Endodermal cell (in vitro differentiated cells): ENCODE data around the gene TGFB2. TPM values are rescaled to one million over a fixed set of nuclear protein-coding genes. Genes with fewer than 3 reads are reported as not detected.

ENCODE experiments used
- DNase-seq: peaks from one replicate; pipeline ENCODE4 v3.0.0-alpha.2; 2017
- H3K27ac ChIP-seq: 2 replicates; pipeline ENCODE4 v1.5.1; 2013; ENCODE audit warnings: mild to moderate bottlenecking, low read depth, low read length, moderate library complexity
- H3K27me3 ChIP-seq: 2 replicates; pipeline ENCODE4 v1.6.1; 2013; ENCODE audit warnings: mild to moderate bottlenecking, low read length, moderate library complexity; ENCODE audit not compliant: insufficient read depth, control insufficient read depth, poor library complexity, severe bottlenecking
- H3K36me3 ChIP-seq: 2 replicates; pipeline ENCODE4 v1.7.0; 2013; ENCODE audit warnings: mild to moderate bottlenecking, low read length, moderate library complexity; ENCODE audit not compliant: control insufficient read depth, insufficient read depth
- H3K4me1 ChIP-seq: one replicate; pipeline ENCODE4 v1.7.0; 2013; ENCODE audit warnings: low read length; ENCODE audit not compliant: control insufficient read depth, insufficient read depth
- H3K4me3 ChIP-seq: 2 replicates; pipeline ENCODE4 v1.5.1; 2013; ENCODE audit warnings: mild to moderate bottlenecking, low read length, moderate library complexity
- H3K9ac ChIP-seq: 2 replicates; pipeline ENCODE4 v1.6.1; 2013; ENCODE audit warnings: mild to moderate bottlenecking, low read length, moderate library complexity; ENCODE audit not compliant: poor library complexity, severe bottlenecking; ENCODE audit errors: extremely low read depth
- H3K9me3 ChIP-seq: 2 replicates; pipeline ENCODE4 v1.6.1; 2013; ENCODE audit warnings: mild to moderate bottlenecking, low read length, moderate library complexity; ENCODE audit not compliant: control insufficient read depth
- H3K27ac Mint-ChIP-seq: 2 replicates; pipeline ENCODE4 v1.8.0; 2020; ENCODE audit warnings: mixed read lengths
- H3K27me3 Mint-ChIP-seq: 2 replicates; pipeline ENCODE4 v1.8.0; 2021; ENCODE audit warnings: mild to moderate bottlenecking, mixed read lengths; ENCODE audit not compliant: insufficient read depth
- H3K36me3 Mint-ChIP-seq: 2 replicates; pipeline ENCODE4 v1.8.0; 2020; ENCODE audit warnings: low read depth, mixed read lengths
- H3K4me1 Mint-ChIP-seq: 2 replicates; pipeline ENCODE4 v1.8.0; 2020; ENCODE audit warnings: mixed read lengths
- H3K4me3 Mint-ChIP-seq: 2 replicates; pipeline ENCODE4 v1.8.0; 2020; ENCODE audit warnings: mild to moderate bottlenecking, moderate library complexity, mixed read lengths
- H3K9me3 Mint-ChIP-seq: 2 replicates; pipeline ENCODE4 v1.8.0; 2020; ENCODE audit warnings: mild to moderate bottlenecking, mixed read lengths
- CTCF ChIP-seq: fragments of 200-600 bp; sonication (generic); conservative IDR thresholded peaks from 2 replicates; pipeline ENCODE4 v1.5.0; 2021; ENCODE audit warnings: antibody characterized with exemption, mild to moderate bottlenecking
- WGBS, 2 experiments: methylation state at CpG; one replicate each; pipeline versions ENCODE4 v1.1.5 to v1.1.7; 2013; ENCODE audit warnings: missing lambda C conversion rate in 2 of 2, mixed read lengths in 1 of 2; ENCODE audit not compliant: insufficient coverage in 1 of 2, insufficient read length in 1 of 2; 5-methylcytosine and 5-hydroxymethylcytosine counted together
- total RNA-seq, 2 donors: library from RNA; stranded (reverse); fragmentation: NEBNext Ultra II Directional in 1 of 2; extraction: Animal tissue kit (Norgen Biotek cat#: 25700) in 1 of 2; gene quantifications; 2 replicates in 1 of 2; 3 replicates in 1 of 2; pipeline ENCODE4 v1.2.1, GENCODE V29; 2021

TGFB2 gene
- total RNA-seq, 2 donors from 2014 or later: 0.11 to 1.2 TPM

DNA sequence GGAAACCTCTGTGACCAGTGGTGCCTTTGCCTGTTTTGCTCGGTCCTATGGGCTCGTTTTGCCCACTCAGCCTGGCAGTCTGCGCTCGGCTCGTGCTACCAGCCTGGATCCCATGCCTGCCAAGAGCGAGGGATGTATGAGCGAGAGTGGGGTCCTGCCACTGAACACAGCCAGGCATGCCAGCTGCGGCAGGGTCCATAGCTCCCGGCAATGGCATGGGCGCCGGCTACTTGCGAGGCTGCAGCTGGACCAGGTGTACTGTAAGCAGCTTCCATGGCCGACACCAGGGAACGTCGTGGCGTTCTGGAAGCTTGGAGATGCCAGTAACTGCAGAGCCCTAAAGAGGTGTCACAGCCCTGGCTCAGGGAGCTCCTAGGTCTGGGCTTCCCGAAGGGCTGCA, 22.4 kb upstream of the TGFB2 start:
- no peaks in the 10 kb centered on the region for H3K9me3 ChIP-seq
- H3K9me3 Mint-ChIP-seq: no peaks in the 10 kb centered on the region
- no peaks in the 10 kb centered on the region for H3K27me3 ChIP-seq
- peaks cover 28% of the 10 kb centered on the region for H3K36me3 ChIP-seq
- WGBS, 2 experiments: 95 to 99% methylated on average over 14 to 17 of the region's 17 CpGs
- no peak overlapping the region for H3K4me3 ChIP-seq
- TF ChIP-seq CTCF: no peak
- H3K4me1 Mint-ChIP-seq: no peaks in the 10 kb centered on the region
- peaks cover 40% of the 10 kb centered on the region for H3K36me3 Mint-ChIP-seq
- H3K27ac Mint-ChIP-seq: no peak overlapping the region
- no peaks in the 10 kb centered on the region for H3K4me1 ChIP-seq
- H3K27me3 Mint-ChIP-seq: no peaks in the 10 kb centered on the region
- no peak overlapping the region for H3K27ac ChIP-seq
- DNase-seq: no peak
- H3K4me3 Mint-ChIP-seq: no peak overlapping the region
- H3K9ac ChIP-seq: no peak overlapping the region

DNA sequence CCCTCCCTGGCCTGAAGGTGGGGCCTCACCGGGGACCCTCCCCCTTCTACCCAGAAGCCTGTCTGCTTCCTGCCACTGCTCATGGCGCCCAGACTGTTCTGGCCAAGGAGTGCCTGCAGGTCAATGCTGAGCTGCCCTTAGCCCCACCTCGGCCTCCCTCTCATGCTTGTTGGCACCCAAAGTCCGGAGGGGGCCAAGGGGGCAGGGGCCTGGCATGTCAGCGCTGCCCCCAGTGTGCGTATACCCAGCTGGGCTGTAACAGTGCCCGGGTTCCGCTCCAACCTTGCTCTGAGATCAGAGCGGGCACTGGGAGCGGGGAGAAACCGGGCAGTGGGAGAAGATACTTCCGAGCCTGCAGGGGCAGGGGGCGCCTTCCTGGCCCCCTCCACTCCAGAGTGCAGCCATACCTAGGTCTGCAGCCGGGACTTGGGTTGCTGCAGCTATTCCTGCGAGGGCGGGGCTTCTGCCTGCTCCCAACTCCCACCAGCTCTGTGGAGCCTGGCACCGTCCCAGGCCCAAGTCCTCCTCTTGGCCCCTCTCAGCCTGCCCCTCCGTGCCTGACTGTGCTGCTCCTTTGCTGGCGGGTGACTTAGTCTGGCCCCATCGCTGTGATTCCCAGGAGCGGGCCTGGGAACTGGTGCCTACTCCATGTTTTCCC, 21.4 kb upstream of the TGFB2 start:
- H3K4me3 ChIP-seq: no peak overlapping the region
- H3K9me3 ChIP-seq: no peaks in the 10 kb centered on the region
- H3K9me3 Mint-ChIP-seq: no peaks in the 10 kb centered on the region
- no peak overlapping the region for H3K4me3 Mint-ChIP-seq
- H3K27ac ChIP-seq: no peak overlapping the region
- DNase-seq: no peak
- H3K27me3 ChIP-seq: no peaks in the 10 kb centered on the region
- H3K36me3 Mint-ChIP-seq: peaks cover 44% of the 10 kb centered on the region
- no peaks in the 10 kb centered on the region for H3K4me1 ChIP-seq
- H3K27ac Mint-ChIP-seq: no peak overlapping the region
- no peaks in the 10 kb centered on the region for H3K27me3 Mint-ChIP-seq
- TF ChIP-seq CTCF: no peak
- H3K9ac ChIP-seq: no peak overlapping the region
- peaks cover 31% of the 10 kb centered on the region for H3K36me3 ChIP-seq
- 96% methylated on average over 14 to 21 of the region's 21 CpGs for WGBS, 2 experiments
- no peaks in the 10 kb centered on the region for H3K4me1 Mint-ChIP-seq

- H3K36me3 ChIP-seq: peaks cover 31% of the 10 kb centered on the region
- DNase-seq: no peak
- H3K4me3 ChIP-seq: no peak overlapping the region
- no peaks in the 10 kb centered on the region for H3K9me3 ChIP-seq
- Mint-ChIP-seq H3K9me3 (no peaks in the 10 kb centered on the region), H3K27me3 (no peaks in the 10 kb centered on the region), H3K27ac (no peak overlapping the region), H3K4me3 (no peak overlapping the region), H3K4me1 (no peaks in the 10 kb centered on the region), H3K36me3 (peaks cover 42% of the 10 kb centered on the region)
- H3K9ac ChIP-seq: no peak overlapping the region
- H3K4me1 ChIP-seq: no peaks in the 10 kb centered on the region
- no peak for TF ChIP-seq CTCF
- H3K27ac ChIP-seq: no peak overlapping the region
- 97 to 98% methylated on average over 7 to 20 of the region's 20 CpGs for WGBS, 2 experiments
- no peaks in the 10 kb centered on the region for H3K27me3 ChIP-seq
Measured at GRCh38 chr1:218324226-218324580, 20.9 kb upstream of the TGFB2 start.
